Transverse colon (tissue), 4 donors: ENCODE data around the gene FYB1. TPM values are rescaled to one million over a fixed set of nuclear protein-coding genes. Genes with fewer than 3 reads are reported as not detected.
A peak's percentile ranks its signal among the peaks of the same experiment; 100 is the strongest.

Experiments
- DNase-seq: peaks from one replicate; pipeline ENCODE4 v3.0.0-alpha.2; 2019
- H3K27ac ChIP-seq, 4 donors: fragments of 200-600 bp; sonication (generic); 2 replicates each; pipeline ENCODE4 v1.5.1; 2016 to 2018; ENCODE audit warnings: inconsistent platforms in 4 of 4
- H3K27me3 ChIP-seq: fragments of 200-600 bp; sonication (generic); 2 replicates; pipeline ENCODE4 v1.5.1; 2017; ENCODE audit warnings: inconsistent platforms
- H3K36me3 ChIP-seq, 4 donors: fragments of 200-600 bp; sonication (generic); 2 replicates each; pipeline ENCODE4 v1.5.1; 2017 to 2019; ENCODE audit warnings: inconsistent platforms in 4 of 4
- H3K4me1 ChIP-seq, 4 donors: fragments of 200-600 bp; sonication (generic); 2 replicates each; pipeline ENCODE4 v1.5.1; 2017 to 2020; ENCODE audit warnings: inconsistent platforms in 4 of 4
- H3K4me3 ChIP-seq, 4 donors: fragments of 200-600 bp; sonication (generic); 1 replicate in 1 of 4; 2 replicates in 3 of 4; pipeline versions ENCODE4 v1.5.1 to v1.6.1; 2017 to 2019; ENCODE audit warnings: inconsistent platforms in 4 of 4
- H3K9me3 ChIP-seq, 2 donors: fragments of 200-600 bp; sonication (generic); 2 replicates each; pipeline ENCODE4 v1.5.1; 2017 to 2019; ENCODE audit warnings: inconsistent platforms in 2 of 2
- CTCF ChIP-seq, 5 experiments: fragments of 200-600 bp in 3 of 5; fragments of 450-650 bp in 2 of 5; sonication (generic) in 3 of 5; IDR thresholded peaks; 1 replicate in 2 of 5; 2 replicates in 3 of 5; pipeline ENCODE4 v1.5.1; 2016 to 2017; ENCODE audit warnings: antibody characterized with exemption in 5 of 5, inconsistent platforms in 3 of 5, mild to moderate bottlenecking in 2 of 5, moderate library complexity in 1 of 5
- EP300 ChIP-seq: sonication (generic); formaldehyde crosslinking; IDR thresholded peaks from one replicate; pipeline ENCODE4 v1.6.1; 2017; ENCODE audit warnings: antibody characterized with exemption, low read depth
- POLR2A ChIP-seq: fragments of 450-650 bp; IDR thresholded peaks from one replicate; pipeline ENCODE4 v1.6.1; 2016; ENCODE audit warnings: antibody characterized with exemption, mild to moderate bottlenecking, moderate library complexity
- POLR2AphosphoS5 ChIP-seq, 3 donors: sonication (generic); formaldehyde crosslinking; IDR thresholded peaks; one replicate each; pipeline ENCODE4 v1.6.1; 2016; ENCODE audit warnings: antibody characterized with exemption in 3 of 3
- whole genome bisulfite sequencing, 2 donors: methylation state at CpG; one replicate each; pipeline ENCODE4 v1.1.5; 2018; ENCODE audit warnings: low coverage in 1 of 2; 5-methylcytosine and 5-hydroxymethylcytosine counted together
- in situ Hi-C, 4 donors: fragments of 200-750 bp; cut with MboI; loops; one replicate each; pipeline versions ENCODE4 v1.15.0 to v1.15.1; 2017; ENCODE audit warnings: low sequenced_read_pairs in 3 of 4, low pct_ligation_motif_present in 1 of 4, low pct_unique_long_range_greater_than_20kb in 1 of 4
- intact Hi-C: fragments of 100-400 bp; cut with DNase I; formaldehyde crosslinking; loops from one replicate; pipeline ENCODE4 v1.15.1; 2023; ENCODE audit warnings: low total_unique reads
- total RNA-seq, 4 donors: library from RNA; depleted of rRNA; stranded (reverse); fragments of >200 nt; gene quantifications; one replicate each; pipeline ENCODE4 v1.1.0, GENCODE V29; 2016

FYB1 gene, protein sequence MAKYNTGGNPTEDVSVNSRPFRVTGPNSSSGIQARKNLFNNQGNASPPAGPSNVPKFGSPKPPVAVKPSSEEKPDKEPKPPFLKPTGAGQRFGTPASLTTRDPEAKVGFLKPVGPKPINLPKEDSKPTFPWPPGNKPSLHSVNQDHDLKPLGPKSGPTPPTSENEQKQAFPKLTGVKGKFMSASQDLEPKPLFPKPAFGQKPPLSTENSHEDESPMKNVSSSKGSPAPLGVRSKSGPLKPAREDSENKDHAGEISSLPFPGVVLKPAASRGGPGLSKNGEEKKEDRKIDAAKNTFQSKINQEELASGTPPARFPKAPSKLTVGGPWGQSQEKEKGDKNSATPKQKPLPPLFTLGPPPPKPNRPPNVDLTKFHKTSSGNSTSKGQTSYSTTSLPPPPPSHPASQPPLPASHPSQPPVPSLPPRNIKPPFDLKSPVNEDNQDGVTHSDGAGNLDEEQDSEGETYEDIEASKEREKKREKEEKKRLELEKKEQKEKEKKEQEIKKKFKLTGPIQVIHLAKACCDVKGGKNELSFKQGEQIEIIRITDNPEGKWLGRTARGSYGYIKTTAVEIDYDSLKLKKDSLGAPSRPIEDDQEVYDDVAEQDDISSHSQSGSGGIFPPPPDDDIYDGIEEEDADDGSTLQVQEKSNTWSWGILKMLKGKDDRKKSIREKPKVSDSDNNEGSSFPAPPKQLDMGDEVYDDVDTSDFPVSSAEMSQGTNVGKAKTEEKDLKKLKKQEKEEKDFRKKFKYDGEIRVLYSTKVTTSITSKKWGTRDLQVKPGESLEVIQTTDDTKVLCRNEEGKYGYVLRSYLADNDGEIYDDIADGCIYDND
- 10 to 100 TPM in 2 of 4 donors, 1 to 10 TPM in 2; 6.4 to 38.5 (median 17.5) TPM for total RNA-seq

GRCh38 chr5:39219437-39219836, at the start of gene FYB1:
TSS of gene FYB1 (minus strand) at chr5:39219563. CDS start at chr5:39202960, 16,603 bp downstream.
- intact Hi-C loops: loop anchor here (10.0 kb wide), 2 partner anchors 65 to 325 kb away; no protein-coding TSS in a partner anchor
- DNase-seq: no peak
- TF ChIP-seq POLR2AphosphoS5 (IDR thresholded peaks at IDR 0.05): peak in 1 of 3 donors; percentile 9
- no peak for TF ChIP-seq CTCF (IDR thresholded peaks at IDR 0.05)
- TF ChIP-seq EP300: no peak
- TF ChIP-seq POLR2A: no peak
- Histone ChIP-seq H3K27ac (peak within 1 kb of the TSS; percentile 30 to 69 (median 44)), H3K9me3 (no peaks in the 10 kb centered on the region), H3K4me3 (peak within 1 kb of the TSS in 1 of 4 donors; percentile 22), H3K4me1 (peaks cover 0 to 13% (median 5%) of the 10 kb centered on the region in 4 donors), H3K27me3 (no peaks in the 10 kb centered on the region), H3K36me3 (no peaks in the 10 kb centered on the region)
- in situ Hi-C loops: loop anchor here (5.0 to 10.0 kb wide), 5 partner anchors 63 to 345 kb away; no protein-coding TSS in a partner anchor
- 71 to 100% methylated on average over 2 to 4 of the region's 4 CpGs for WGBS, 2 donors

DNA sequence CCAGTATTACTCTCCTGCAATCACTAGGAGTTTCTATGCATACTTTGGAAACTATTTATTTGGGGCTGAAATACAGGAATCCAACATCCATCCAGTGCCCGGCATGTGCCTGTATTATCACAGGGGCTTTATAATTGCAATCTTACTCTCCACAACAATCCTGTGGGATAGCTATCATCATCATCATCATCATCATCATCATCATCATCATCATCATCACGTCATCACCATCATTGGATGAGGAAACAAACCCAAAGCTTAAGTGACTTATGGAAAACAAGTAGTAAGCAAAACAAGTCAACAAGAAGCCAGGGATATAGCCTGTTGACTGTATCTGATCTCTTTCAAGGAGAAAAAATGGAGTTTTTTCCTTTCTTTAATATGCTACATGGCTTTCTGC, 47.8 kb upstream of the FYB1 start:
- no peaks in the 10 kb centered on the region for H3K36me3 ChIP-seq
- in situ Hi-C loops (no loop called here), intact Hi-C loops (no loop called here)
- no peak overlapping the region for H3K4me3 ChIP-seq
- H3K27ac ChIP-seq: no peak overlapping the region
- peaks cover 0 to 9% (median 1%) of the 10 kb centered on the region in 4 donors for H3K4me1 ChIP-seq
- H3K9me3 ChIP-seq: no peaks in the 10 kb centered on the region
- 75 to 91% methylated on average over 1 to 2 of the region's 2 CpGs for WGBS, 2 donors
- no peak for TF ChIP-seq POLR2AphosphoS5 (IDR thresholded peaks at IDR 0.05)
- no peak for TF ChIP-seq CTCF (IDR thresholded peaks at IDR 0.05)
- no peak for TF ChIP-seq POLR2A
- no peak for TF ChIP-seq EP300
- H3K27me3 ChIP-seq: no peaks in the 10 kb centered on the region
- DNase-seq: no peak

DNA sequence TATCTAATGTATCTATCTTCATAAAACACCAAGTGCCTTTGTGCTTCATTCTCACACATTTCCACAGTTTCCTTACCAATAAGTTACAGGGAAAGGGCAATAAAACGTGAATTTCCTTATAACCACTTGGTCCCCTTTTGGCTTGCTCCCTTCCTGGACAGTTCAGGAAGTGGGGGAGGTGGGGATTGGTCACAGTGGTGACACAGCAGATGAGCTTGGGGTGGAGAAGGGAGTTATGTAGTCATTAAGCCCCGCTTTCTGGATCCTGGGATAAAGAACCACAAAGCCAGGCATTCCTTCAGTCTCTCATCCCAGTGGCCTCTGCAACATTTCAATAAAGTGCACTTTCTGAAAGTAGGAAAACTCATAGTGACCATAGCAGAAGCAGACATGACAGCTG, 47.1 kb upstream of the FYB1 start:
- Histone ChIP-seq H3K36me3 (no peaks in the 10 kb centered on the region), H3K4me3 (no peak overlapping the region), H3K4me1 (peaks cover 0 to 9% (median 1%) of the 10 kb centered on the region in 4 donors), H3K27ac (no peak overlapping the region), H3K27me3 (no peaks in the 10 kb centered on the region), H3K9me3 (no peaks in the 10 kb centered on the region)
- in situ Hi-C loops (no loop called here), intact Hi-C loops (no loop called here)
- peak; percentile 22 for DNase-seq
- WGBS, 2 donors: 0 to 34% methylated on average over 1 to 2 of the region's 2 CpGs
- no peak for TF ChIP-seq EP300

DNA sequence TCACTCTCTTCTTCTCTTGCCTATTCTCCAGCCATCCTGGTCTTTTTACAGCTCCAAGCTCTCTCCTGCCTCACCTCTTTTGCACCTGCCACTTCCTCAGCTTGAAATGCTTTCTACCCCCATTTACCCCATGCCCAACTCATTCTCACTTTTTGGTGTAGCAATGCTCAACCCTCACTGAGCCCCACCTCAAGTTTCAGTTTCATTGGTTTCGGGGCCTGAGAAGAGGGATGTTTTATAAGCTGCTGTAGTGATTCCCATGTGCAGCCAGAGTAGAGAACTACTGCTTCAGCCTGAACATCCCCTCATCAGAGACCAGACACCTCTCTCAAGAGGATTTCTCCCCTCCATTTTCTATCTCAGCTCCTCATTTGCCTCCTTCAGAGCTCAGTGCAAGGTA, 45.2 kb upstream of the FYB1 start:
- Histone ChIP-seq H3K9me3 (no peaks in the 10 kb centered on the region), H3K27ac (no peak overlapping the region), H3K4me3 (no peak overlapping the region), H3K27me3 (no peaks in the 10 kb centered on the region), H3K4me1 (peaks cover 0 to 9% (median 0%) of the 10 kb centered on the region in 4 donors), H3K36me3 (no peaks in the 10 kb centered on the region)
- TF ChIP-seq CTCF (IDR thresholded peaks at IDR 0.05): no peak
- DNase-seq: no peak
- intact Hi-C loops (no loop called here), in situ Hi-C loops (no loop called here)
- WGBS, 2 donors: 40 to 79% methylated on average over 1 of the region's 1 CpG
